HCT116 (cell line): Measurements from ENCODE around the gene PKP1.

Source experiments
- CEBPB ChIP-seq: IDR thresholded peaks from 2 replicates; pipeline ENCODE4 v1.6.1; 2012; ENCODE audit warnings: low read depth
- EZH2phosphoT487 ChIP-seq: fragments of 200-600 bp; IDR thresholded peaks from 2 replicates; pipeline ENCODE4 v1.6.1; 2018; ENCODE audit warnings: antibody characterized with exemption, borderline replicate concordance
- POLR2A ChIP-seq: IDR thresholded peaks from 2 replicates; pipeline ENCODE4 v1.7.0; 2011; ENCODE audit warnings: borderline replicate concordance; ENCODE audit not compliant: insufficient read depth, insufficient read length; ENCODE audit errors: extremely low read depth
- POLR2AphosphoS5 ChIP-seq: IDR thresholded peaks from 2 replicates; pipeline ENCODE4 v1.6.1; 2011; ENCODE audit warnings: mild to moderate bottlenecking, low read depth, low read length, moderate library complexity
- TF ChIP-seq, protein P1 (sequence below), 3 experiments: fragments of 200-600 bp in 1 of 3; sonication (generic) in 1 of 3; IDR thresholded peaks in 2 of 3; conservative IDR thresholded peaks in 1 of 3; 2 replicates each; pipeline ENCODE4 v1.5.1; 2012 to 2017; ENCODE audit warnings: low read depth in 2 of 3, low read length in 2 of 3, antibody characterized with exemption in 1 of 3, borderline replicate concordance in 1 of 3, control low read depth in 1 of 3, mild to moderate bottlenecking in 1 of 3, mixed read lengths in 1 of 3, mixed run types in 1 of 3, moderate library complexity in 1 of 3; ENCODE audit not compliant: insufficient read depth in 1 of 3
- TF ChIP-seq, protein P2 (sequence below): IDR thresholded peaks from 2 replicates; pipeline ENCODE4 v1.6.1; 2012

DNA sequence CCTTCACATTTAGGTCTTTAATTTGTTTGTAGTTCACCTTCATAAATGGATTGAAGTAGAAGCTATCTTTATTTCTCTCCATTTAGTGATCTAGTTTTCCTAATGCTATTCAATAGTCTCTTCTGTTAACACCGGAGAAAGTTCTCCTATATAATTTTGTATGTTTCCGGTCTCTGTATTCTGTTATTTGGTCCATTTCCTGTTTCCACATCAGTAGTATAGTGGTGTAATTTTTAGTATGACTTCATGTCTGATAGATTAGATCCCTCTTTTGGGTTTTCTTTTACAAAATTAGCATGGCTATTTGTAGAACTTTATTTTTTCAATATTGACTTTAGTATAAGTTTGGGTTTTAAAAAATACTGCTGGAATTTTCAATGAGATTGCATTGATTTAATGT, 41.6 kb upstream of the PKP1 start:
- TF ChIP-seq, protein P1, sequence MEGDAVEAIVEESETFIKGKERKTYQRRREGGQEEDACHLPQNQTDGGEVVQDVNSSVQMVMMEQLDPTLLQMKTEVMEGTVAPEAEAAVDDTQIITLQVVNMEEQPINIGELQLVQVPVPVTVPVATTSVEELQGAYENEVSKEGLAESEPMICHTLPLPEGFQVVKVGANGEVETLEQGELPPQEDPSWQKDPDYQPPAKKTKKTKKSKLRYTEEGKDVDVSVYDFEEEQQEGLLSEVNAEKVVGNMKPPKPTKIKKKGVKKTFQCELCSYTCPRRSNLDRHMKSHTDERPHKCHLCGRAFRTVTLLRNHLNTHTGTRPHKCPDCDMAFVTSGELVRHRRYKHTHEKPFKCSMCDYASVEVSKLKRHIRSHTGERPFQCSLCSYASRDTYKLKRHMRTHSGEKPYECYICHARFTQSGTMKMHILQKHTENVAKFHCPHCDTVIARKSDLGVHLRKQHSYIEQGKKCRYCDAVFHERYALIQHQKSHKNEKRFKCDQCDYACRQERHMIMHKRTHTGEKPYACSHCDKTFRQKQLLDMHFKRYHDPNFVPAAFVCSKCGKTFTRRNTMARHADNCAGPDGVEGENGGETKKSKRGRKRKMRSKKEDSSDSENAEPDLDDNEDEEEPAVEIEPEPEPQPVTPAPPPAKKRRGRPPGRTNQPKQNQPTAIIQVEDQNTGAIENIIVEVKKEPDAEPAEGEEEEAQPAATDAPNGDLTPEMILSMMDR (IDR thresholded peaks at IDR 0.05 in 2 of 3, conservative IDR thresholded peaks at IDR 0.05 in 1 of 3; ENCODE audit: borderline replicate concordance in 1 of 3, insufficient read depth in 1 of 3, low read depth in 2 of 3, low read length in 2 of 3), result no peak
- TF ChIP-seq POLR2A (no peak), CEBPB (no peak), EZH2phosphoT487 (no peak), POLR2AphosphoS5 (no peak)
- TF ChIP-seq, protein P2, sequence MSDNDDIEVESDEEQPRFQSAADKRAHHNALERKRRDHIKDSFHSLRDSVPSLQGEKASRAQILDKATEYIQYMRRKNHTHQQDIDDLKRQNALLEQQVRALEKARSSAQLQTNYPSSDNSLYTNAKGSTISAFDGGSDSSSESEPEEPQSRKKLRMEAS, result no peak
